CD4-positive, alpha-beta T cell (primary cell): ENCODE results near the gene DPH1. TPM values are rescaled to one million over a fixed set of nuclear protein-coding genes. Genes with fewer than 3 reads are reported as not detected.

Experiments used
- ATAC-seq: fragments of 200-7000 bp; cut with Tn5 transposase; one replicate; pipeline ENCODE4 v1.10.0; 2022; ENCODE audit warnings: mild to moderate bottlenecking; ENCODE audit not compliant: poor library complexity
- CTCF ChIA-PET: fragments of 350-600 bp; sonication (Branson Sonifier 250); formaldehyde crosslinking; loops from one replicate; lab custom pipeline; 2021; ENCODE audit warnings: antibody characterized with exemption, inconsistent platforms; lab: Charles Lee
- POLR2A ChIA-PET: fragments of 350-600 bp; sonication (Branson Sonifier 250); formaldehyde crosslinking; loops from one replicate; lab custom pipeline; 2021; ENCODE audit warnings: antibody characterized with exemption, inconsistent platforms; lab: Charles Lee
- DNase-seq, 14 experiments: peaks; one replicate each; pipeline ENCODE4 v3.0.0-alpha.2; 2013 to 2020; ENCODE audit warnings: mixed read lengths in 2 of 14
- H3K27ac ChIP-seq, 2 donors: one replicate each; pipeline versions ENCODE4 v1.5.1 to v1.7.0; 2013; ENCODE audit warnings: low read length in 2 of 2, low read depth in 1 of 2, mild to moderate bottlenecking in 1 of 2
- H3K27me3 ChIP-seq, 2 experiments: 1 replicate in 1 of 2; 2 replicates in 1 of 2; pipeline versions ENCODE4 v1.6.1 to v1.7.0; 2013; ENCODE audit warnings: low read length in 2 of 2, control low read depth in 1 of 2, mild to moderate bottlenecking in 1 of 2, moderate library complexity in 1 of 2; ENCODE audit not compliant: insufficient read depth in 2 of 2, control insufficient read depth in 1 of 2
- H3K36me3 ChIP-seq: one replicate; pipeline ENCODE4 v1.6.1; 2013; ENCODE audit warnings: low read length, control low read depth; ENCODE audit not compliant: insufficient read depth
- H3K4me1 ChIP-seq: one replicate; pipeline ENCODE4 v1.6.1; 2013; ENCODE audit warnings: low read length, control low read depth; ENCODE audit not compliant: insufficient read depth
- H3K4me3 ChIP-seq: one replicate; pipeline ENCODE4 v1.5.1; 2013; ENCODE audit warnings: mild to moderate bottlenecking, low read length, moderate library complexity
- H3K9me3 ChIP-seq, 2 experiments: 1 replicate in 1 of 2; 2 replicates in 1 of 2; pipeline versions ENCODE4 v1.6.1 to v1.7.0; 2013; ENCODE audit warnings: low read length in 2 of 2, mild to moderate bottlenecking in 2 of 2, control low read depth in 1 of 2, moderate library complexity in 1 of 2; ENCODE audit not compliant: control insufficient read depth in 1 of 2, insufficient read depth in 1 of 2
- H3K27ac Mint-ChIP-seq: one replicate; pipeline ENCODE4 v1.8.0; 2020; ENCODE audit warnings: mixed read lengths
- H3K27me3 Mint-ChIP-seq: one replicate; pipeline ENCODE4 v1.8.0; 2021; ENCODE audit warnings: mixed read lengths
- H3K36me3 Mint-ChIP-seq: one replicate; pipeline ENCODE4 v1.8.0; 2021; ENCODE audit warnings: low read depth, mixed read lengths
- H3K4me1 Mint-ChIP-seq: one replicate; pipeline ENCODE4 v1.8.0; 2021; ENCODE audit warnings: low read depth, mixed read lengths
- H3K4me3 Mint-ChIP-seq: one replicate; pipeline ENCODE4 v1.8.0; 2020; ENCODE audit warnings: mild to moderate bottlenecking, mixed read lengths
- H3K9me3 Mint-ChIP-seq: one replicate; pipeline ENCODE4 v1.8.0; 2020; ENCODE audit warnings: mixed read lengths
- CTCF ChIP-seq: fragments of 200-600 bp; IDR thresholded peaks from one replicate; pipeline ENCODE4 v1.8.0; 2022; ENCODE audit warnings: antibody characterized with exemption, mild to moderate bottlenecking
- intact Hi-C, 2 experiments: fragments of 100-400 bp; cut with DNase I in 1 of 2; cut with micrococcal nuclease in 1 of 2; formaldehyde crosslinking; loops; one replicate each; pipeline versions ENCODE4 v1.15.1 to v1.9.0; 2023 to 2025; cut with DNase I, micrococcal nuclease
- total RNA-seq, 174 experiments: library from RNA in 2 of 174; stranded (reverse) in 2 of 174; gene quantifications; one replicate each; pipeline ENCODE4 v1.2.3 and lab custom pipeline; 2021 to 2026

Gene DPH1
- total RNA-seq, 2 experiments from 2014 or later: 96.4 to 101 TPM

DNA sequence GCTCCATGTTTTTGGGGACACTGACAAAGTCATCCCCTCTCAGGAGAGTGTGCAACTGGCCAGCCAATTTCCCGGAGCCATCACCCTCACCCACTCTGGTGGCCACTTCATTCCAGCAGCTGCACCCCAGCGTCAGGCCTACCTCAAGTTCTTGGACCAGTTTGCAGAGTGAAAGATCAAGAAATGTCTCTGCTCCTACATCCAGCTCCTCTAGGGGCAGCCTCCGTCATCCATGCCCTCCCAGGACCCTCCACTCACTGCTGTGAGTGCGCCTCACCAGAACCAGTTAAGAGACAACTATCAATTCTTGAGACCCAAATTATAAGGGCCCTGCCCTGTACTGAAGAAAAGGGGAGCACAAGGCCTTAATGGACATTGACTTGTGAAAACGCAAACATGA lies 13.0 kb downstream of the DPH1 start:
- no peaks in the 10 kb centered on the region for H3K27me3 Mint-ChIP-seq
- H3K9me3 Mint-ChIP-seq: no peaks in the 10 kb centered on the region
- H3K4me3 Mint-ChIP-seq: peak overlapping the region; percentile 92
- no peak for TF ChIP-seq CTCF
- Histone ChIP-seq H3K27ac (peak overlapping the region; percentile 83 to 88), H3K27me3 (no peaks in the 10 kb centered on the region), H3K4me3 (peak overlapping the region; percentile 73), H3K9me3 (no peaks in the 10 kb centered on the region), H3K4me1 (peaks cover 29% of the 10 kb centered on the region), H3K36me3 (peaks cover 35% of the 10 kb centered on the region)
- intact Hi-C loops: loop anchor here (1.0 to 10.0 kb wide), 8 partner anchors 136 to 478 kb away; partner anchors contain the start of genes MNT (in 1 of the 2), PITPNA (in 1 of the 2), PRPF8 (in 1 of the 2) and SMYD4 (in 1 of the 2)
- H3K4me1 Mint-ChIP-seq: peaks cover 18% of the 10 kb centered on the region
- DNase-seq (peak in 1 of 14 experiments; percentile 32), ATAC-seq (no peak)
- H3K36me3 Mint-ChIP-seq: peaks cover 35% of the 10 kb centered on the region
- peak overlapping the region; percentile 86 for H3K27ac Mint-ChIP-seq
- ChIA-PET POLR2A (no interaction called here), CTCF (interaction anchor here (2.1 kb wide), 1 partner anchor 12 kb away, joined by 6 read pairs; the partner anchor contains the start of gene HIC1)

GRCh38 chr17:2043785-2044184 lies 13.8 kb downstream of the DPH1 start:
- Histone ChIP-seq H3K4me1 (peaks cover 33% of the 10 kb centered on the region), H3K27me3 (peaks cover 3% of the 10 kb centered on the region in 2 experiments), H3K27ac (no peak overlapping the region), H3K9me3 (no peaks in the 10 kb centered on the region), H3K36me3 (peaks cover 31% of the 10 kb centered on the region), H3K4me3 (no peak overlapping the region)
- TF ChIP-seq CTCF: no peak
- Mint-ChIP-seq H3K36me3 (peaks cover 26% of the 10 kb centered on the region), H3K9me3 (no peaks in the 10 kb centered on the region), H3K27me3 (no peaks in the 10 kb centered on the region), H3K4me3 (peak overlapping the region; percentile 92), H3K4me1 (peaks cover 21% of the 10 kb centered on the region), H3K27ac (peak overlapping the region; percentile 86)
- intact Hi-C loops: loop anchor here (5.0 to 10.0 kb wide), 7 partner anchors 136 to 479 kb away; partner anchors contain the start of genes MNT (in 1 of the 2), PITPNA (in 1 of the 2), PRPF8 (in 1 of the 2) and SMYD4 (in 1 of the 2)
- ATAC-seq (no peak), DNase-seq (no peak)
- ChIA-PET POLR2A (interaction anchor here (1.0 kb wide), 1 partner anchor 11 kb away, joined by 4 read pairs; the partner anchor contains the start of gene HIC1), CTCF (no interaction called here)

DNA sequence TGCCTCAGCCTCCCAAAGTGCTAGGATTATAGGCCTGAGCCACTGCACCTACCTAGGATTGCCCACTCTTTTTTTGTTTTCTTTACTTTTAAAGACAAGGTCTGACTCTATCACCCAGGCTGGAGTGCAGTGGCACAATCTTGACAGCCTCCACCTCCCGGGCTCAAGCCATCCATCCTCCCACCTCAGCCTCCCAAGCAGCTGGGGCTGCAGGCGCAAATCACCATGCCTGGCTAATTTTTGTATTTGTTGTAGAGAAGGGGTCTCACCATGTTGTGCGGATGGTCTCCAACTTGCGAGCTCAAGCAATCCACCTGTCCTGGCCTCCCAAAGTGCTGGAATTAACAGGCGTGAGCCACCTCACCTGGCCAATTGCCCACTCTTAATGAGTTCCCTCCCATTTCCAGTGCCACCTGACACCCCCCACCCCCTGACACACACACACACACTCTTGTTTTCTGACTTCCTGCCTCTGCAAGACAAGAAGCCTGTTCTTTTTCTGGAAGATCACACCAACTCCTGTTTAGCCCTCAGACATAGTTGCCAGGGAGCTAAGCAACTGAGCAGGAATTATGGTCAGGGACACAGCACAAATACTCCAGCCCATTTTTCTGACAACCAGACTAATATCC lies 14.4 kb downstream of the DPH1 start:
- Histone ChIP-seq H3K27me3 (peaks cover 3 to 9% of the 10 kb centered on the region in 2 experiments), H3K4me3 (no peak overlapping the region), H3K4me1 (peaks cover 39% of the 10 kb centered on the region), H3K27ac (no peak overlapping the region), H3K9me3 (no peaks in the 10 kb centered on the region), H3K36me3 (peaks cover 31% of the 10 kb centered on the region)
- Mint-ChIP-seq H3K36me3 (peaks cover 25% of the 10 kb centered on the region), H3K4me3 (peak overlapping the region; percentile 64), H3K4me1 (peaks cover 27% of the 10 kb centered on the region), H3K9me3 (no peaks in the 10 kb centered on the region), H3K27ac (no peak overlapping the region), H3K27me3 (peaks cover 3% of the 10 kb centered on the region)
- ChIA-PET CTCF (no interaction called here), POLR2A (interaction anchor here (1.0 kb wide), 2 partner anchors 10 to 215 kb away, joined by 3 to 4 read pairs; partner anchors contain the start of genes HIC1, RPA1 and SMYD4)
- intact Hi-C loops: loop anchor here (5.0 to 10.0 kb wide), 7 partner anchors 137 to 480 kb away; partner anchors contain the start of genes MNT (in 1 of the 2), PITPNA (in 1 of the 2), PRPF8 (in 1 of the 2) and SMYD4 (in 1 of the 2)
- peak in 1 of 14 experiments; percentile 21 for DNase-seq
- no peak for TF ChIP-seq CTCF
- ATAC-seq: no peak
